Activated CD4-positive, alpha-beta T cell treated with anti-CD3 and anti-CD28 coated beads, Interleukin-2, amount 50 U/mL, for 16 hours (primary cell): ENCODE results near the gene DDAH1.

Experiments used
- DNase-seq: peaks from one replicate; pipeline ENCODE4 v3.0.0-alpha.2; 2020

The DDAH1 gene

GRCh38 chr1:85467929-85468540 lies 3.1 kb upstream of the DDAH1 start:
- no peak for DNase-seq

GRCh38 chr1:85467036-85467435 lies 2.1 kb upstream of the DDAH1 start:
- no peak for DNase-seq

- no peak for DNase-seq
Measured at GRCh38 chr1:85465786-85466134, 801 bp upstream of the DDAH1 start.

- DNase-seq: peak; percentile 10
Measured at GRCh38 chr1:85464497-85465098, 361 bp downstream of the DDAH1 start.

- no peak for DNase-seq
Measured at GRCh38 chr1:85463731-85464496, 1.0 kb downstream of the DDAH1 start.

- DNase-seq: no peak
Measured at GRCh38 chr1:85462931-85463649, 1.9 kb downstream of the DDAH1 start.

- DNase-seq: no peak
Measured at GRCh38 chr1:85461216-85461918, 3.6 kb downstream of the DDAH1 start.

- no peak for DNase-seq
Measured at GRCh38 chr1:85460555-85461088, 4.3 kb downstream of the DDAH1 start.

- DNase-seq: no peak
Measured at GRCh38 chr1:85459290-85459689, 5.7 kb downstream of the DDAH1 start.

GRCh38 chr1:85454214-85454613 lies 10.7 kb downstream of the DDAH1 start:
- no peak for DNase-seq

GRCh38 chr1:85453640-85454194 lies 11.2 kb downstream of the DDAH1 start:
- DNase-seq: no peak

- no peak for DNase-seq
Measured at GRCh38 chr1:85452948-85453347, 12.0 kb downstream of the DDAH1 start.

- DNase-seq: no peak
Measured at GRCh38 chr1:85451236-85451830, 13.6 kb downstream of the DDAH1 start.

GRCh38 chr1:85450832-85451231 lies 14.1 kb downstream of the DDAH1 start:
- DNase-seq: no peak

- DNase-seq: no peak
Measured at GRCh38 chr1:85449356-85449755, 15.6 kb downstream of the DDAH1 start.

- DNase-seq: no peak
Measured at GRCh38 chr1:85448358-85448757, 16.6 kb downstream of the DDAH1 start.

GRCh38 chr1:85447006-85447943 lies 17.7 kb downstream of the DDAH1 start:
- DNase-seq: no peak

GRCh38 chr1:85445906-85446305 lies 19.1 kb downstream of the DDAH1 start:
- no peak for DNase-seq

GRCh38 chr1:85444381-85444780 lies 20.6 kb downstream of the DDAH1 start:
- no peak for DNase-seq

GRCh38 chr1:85440612-85441011 lies 24.3 kb downstream of the DDAH1 start:
- DNase-seq: no peak

- DNase-seq: no peak
Measured at GRCh38 chr1:85438353-85438752, 26.6 kb downstream of the DDAH1 start.
